GM23338 (cell line): ENCODE results near the gene RASGRP1. TPM values are rescaled to one million over a fixed set of nuclear protein-coding genes. Genes with fewer than 3 reads are reported as not detected.

ENCODE experiments used
- ATAC-seq: fragments of 200-7000 bp; cut with Tn5 transposase; 3 replicates; pipeline ENCODE4 v1.9.1; 2020
- DNase-seq: peaks from one replicate; pipeline ENCODE4 v3.0.0-alpha.2; 2015; ENCODE audit warnings: low spot score
- H2AFZ ChIP-seq: fragments of 200-600 bp; sonication (generic); 2 replicates; pipeline ENCODE4 v1.8.0; 2016; ENCODE audit warnings: antibody characterized with exemption, mild to moderate bottlenecking, moderate library complexity
- H3F3A ChIP-seq: fragments of 200-600 bp; sonication (generic); replicated peaks from 2 replicates; pipeline ENCODE4 v1.8.0; 2017; ENCODE audit warnings: antibody characterized with exemption, mixed run types, low read depth
- H3K27ac ChIP-seq: fragments of 200-600 bp; sonication (generic); 2 replicates; pipeline ENCODE4 v1.6.1; 2016; ENCODE audit warnings: low read depth
- H3K27me3 ChIP-seq: fragments of 200-600 bp; sonication (generic); 2 replicates; pipeline ENCODE4 v1.8.0; 2016; ENCODE audit warnings: mild to moderate bottlenecking, mixed run types, moderate library complexity; ENCODE audit not compliant: insufficient read depth
- H3K36me3 ChIP-seq: fragments of 200-600 bp; sonication (generic); 2 replicates; pipeline ENCODE4 v1.8.0; 2016; ENCODE audit warnings: mild to moderate bottlenecking; ENCODE audit not compliant: insufficient read depth
- H3K4me1 ChIP-seq: fragments of 200-600 bp; sonication (generic); 2 replicates; pipeline ENCODE4 v1.8.0; 2016; ENCODE audit warnings: mild to moderate bottlenecking, moderate library complexity; ENCODE audit not compliant: insufficient read depth
- H3K4me2 ChIP-seq: fragments of 200-600 bp; sonication (generic); 2 replicates; pipeline ENCODE4 v1.7.1; 2017; ENCODE audit warnings: mixed run types
- H3K4me3 ChIP-seq: fragments of 200-600 bp; sonication (generic); 2 replicates; pipeline ENCODE4 v1.6.1; 2016; ENCODE audit warnings: mixed run types
- H3K79me2 ChIP-seq: fragments of 200-600 bp; sonication (generic); replicated peaks from 2 replicates; pipeline ENCODE4 v1.8.0; 2017; ENCODE audit warnings: mild to moderate bottlenecking; ENCODE audit not compliant: insufficient read depth
- H3K9me2 ChIP-seq: fragments of 200-600 bp; sonication (generic); 2 replicates; pipeline ENCODE4 v1.8.0; 2017; ENCODE audit not compliant: insufficient read depth
- H4K20me1 ChIP-seq: fragments of 200-600 bp; sonication (generic); replicated peaks from 2 replicates; pipeline ENCODE4 v1.8.0; 2017; ENCODE audit warnings: mild to moderate bottlenecking; ENCODE audit not compliant: insufficient read depth
- H3K27ac Mint-ChIP-seq: 2 replicates; pipeline ENCODE4 v1.8.0; 2020; ENCODE audit warnings: inconsistent platforms, mild to moderate bottlenecking, moderate library complexity, mixed read lengths
- H3K27me3 Mint-ChIP-seq: 3 replicates; pipeline ENCODE4 v1.8.0; 2022; ENCODE audit warnings: low read depth, mild to moderate bottlenecking, moderate library complexity, mixed read lengths, inconsistent platforms; ENCODE audit not compliant: insufficient read depth, poor library complexity
- H3K36me3 Mint-ChIP-seq: 3 replicates; pipeline ENCODE4 v1.8.0; 2021; ENCODE audit warnings: low read depth, mild to moderate bottlenecking, inconsistent platforms, moderate library complexity, mixed read lengths
- H3K4me1 Mint-ChIP-seq: 3 replicates; pipeline ENCODE4 v1.8.0; 2020; ENCODE audit warnings: mild to moderate bottlenecking, inconsistent platforms, mixed read lengths
- H3K4me3 Mint-ChIP-seq: 3 replicates; pipeline ENCODE4 v1.8.0; 2021; ENCODE audit warnings: moderate library complexity, mild to moderate bottlenecking, inconsistent platforms, mixed read lengths
- H3K9me3 Mint-ChIP-seq: 3 replicates; pipeline ENCODE4 v1.8.0; 2020; ENCODE audit warnings: moderate library complexity, mild to moderate bottlenecking, inconsistent platforms, mixed read lengths
- EZH2phosphoT487 ChIP-seq: fragments of 200-600 bp; sonication (generic); IDR thresholded peaks from one replicate; pipeline ENCODE4 v1.8.1; 2018; ENCODE audit warnings: antibody characterized with exemption; ENCODE audit not compliant: unreplicated experiment
- POLR2AphosphoS5 ChIP-seq: IDR thresholded peaks from 2 replicates; pipeline ENCODE4 v1.6.1; 2016; ENCODE audit warnings: antibody characterized with exemption, low read depth
- ZNF462 ChIP-seq: fragments of 250-450 bp; sonication (Bioruptor Pico); IDR thresholded peaks from 2 replicates; pipeline ENCODE4 v1.5.0; 2020; ENCODE audit warnings: mild to moderate bottlenecking, moderate library complexity
- polyA plus RNA-seq: library from polyadenylated mRNA; unstranded; fragments of >200 nt; fragmentation: Nextera tagmentation; extraction: Ambion mirVana; gene quantifications from 2 replicates; pipeline ENCODE4 v1.2.1, GENCODE V29; 2016
- total RNA-seq: library from RNA; depleted of rRNA; stranded (reverse); fragments of >200 nt; shearing (Covaris generic); gene quantifications from 2 replicates; pipeline ENCODE4 v1.2.3, GENCODE V29; 2014
- TF ChIP-seq, protein P1 (sequence below), 2 experiments: fragments of 200-600 bp in 1 of 2; sonication (generic) in 1 of 2; conservative IDR thresholded peaks; 2 replicates each; pipeline versions ENCODE4 v1.5.1 to v1.6.1; 2016 to 2017; ENCODE audit warnings: antibody characterized with exemption in 2 of 2, low read depth in 2 of 2, mild to moderate bottlenecking in 2 of 2, moderate library complexity in 1 of 2

The RASGRP1 gene
- total and polyA plus RNA-seq, 2 experiments from 2014 or later = 1.1 to 1.2 TPM

DNA sequence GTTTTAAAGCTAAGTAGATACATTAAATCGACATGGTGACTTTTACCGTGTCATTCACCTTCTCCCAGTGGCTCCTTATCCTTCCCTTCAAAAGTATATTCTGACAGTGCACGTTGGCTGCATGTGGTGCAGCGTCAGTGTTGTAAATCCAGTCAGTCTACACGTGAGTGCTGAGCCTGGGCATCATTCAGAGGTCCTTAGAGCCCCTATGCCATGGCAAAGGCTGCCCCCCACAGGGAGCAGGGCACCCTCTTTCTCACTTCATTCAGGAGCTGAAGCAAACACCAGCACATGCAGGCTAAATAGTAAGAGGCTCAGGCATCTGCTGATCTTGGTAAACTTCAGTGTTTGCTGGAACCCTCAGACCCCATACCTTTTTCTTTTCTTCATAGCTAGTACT, 43.3 kb downstream of the RASGRP1 start:
- no peaks in the 10 kb centered on the region for H3K79me2 ChIP-seq
- Mint-ChIP-seq H3K27me3 (peaks cover 4% of the 10 kb centered on the region), H3K9me3 (no peaks in the 10 kb centered on the region), H3K27ac (no peak overlapping the region), H3K36me3 (no peaks in the 10 kb centered on the region), H3K4me3 (no peak overlapping the region), H3K4me1 (peaks cover 24% of the 10 kb centered on the region)
- no peaks in the 10 kb centered on the region for H4K20me1 ChIP-seq
- H2AFZ ChIP-seq = no peak overlapping the region; the same call in 1 of the 2 replicates
- no peaks in the 10 kb centered on the region for H3K27me3 ChIP-seq
- H3K4me1 ChIP-seq = peaks cover 10% of the 10 kb centered on the region; the same call in 1 of the 2 replicates
- no peaks in the 10 kb centered on the region for H3F3A ChIP-seq
- no peak overlapping the region for H3K4me2 ChIP-seq
- ATAC-seq = peak; percentile 38; the same call in 1 of the 3 replicates
- TF ChIP-seq POLR2AphosphoS5 (no peak), ZNF462 (CRISPR knock-in tag) (no peak), EZH2phosphoT487 (no peak)
- TF ChIP-seq, protein P1, sequence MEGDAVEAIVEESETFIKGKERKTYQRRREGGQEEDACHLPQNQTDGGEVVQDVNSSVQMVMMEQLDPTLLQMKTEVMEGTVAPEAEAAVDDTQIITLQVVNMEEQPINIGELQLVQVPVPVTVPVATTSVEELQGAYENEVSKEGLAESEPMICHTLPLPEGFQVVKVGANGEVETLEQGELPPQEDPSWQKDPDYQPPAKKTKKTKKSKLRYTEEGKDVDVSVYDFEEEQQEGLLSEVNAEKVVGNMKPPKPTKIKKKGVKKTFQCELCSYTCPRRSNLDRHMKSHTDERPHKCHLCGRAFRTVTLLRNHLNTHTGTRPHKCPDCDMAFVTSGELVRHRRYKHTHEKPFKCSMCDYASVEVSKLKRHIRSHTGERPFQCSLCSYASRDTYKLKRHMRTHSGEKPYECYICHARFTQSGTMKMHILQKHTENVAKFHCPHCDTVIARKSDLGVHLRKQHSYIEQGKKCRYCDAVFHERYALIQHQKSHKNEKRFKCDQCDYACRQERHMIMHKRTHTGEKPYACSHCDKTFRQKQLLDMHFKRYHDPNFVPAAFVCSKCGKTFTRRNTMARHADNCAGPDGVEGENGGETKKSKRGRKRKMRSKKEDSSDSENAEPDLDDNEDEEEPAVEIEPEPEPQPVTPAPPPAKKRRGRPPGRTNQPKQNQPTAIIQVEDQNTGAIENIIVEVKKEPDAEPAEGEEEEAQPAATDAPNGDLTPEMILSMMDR (conservative IDR thresholded peaks at IDR 0.05; ENCODE audit: low read depth in 2 of 2) = peak in 1 of 2 experiments; percentile 33; a peak in 2 of 4 replicates
- peak; percentile 11 for DNase-seq
- H3K9me2 ChIP-seq = no peaks in the 10 kb centered on the region
- H3K4me3 ChIP-seq = no peak overlapping the region
- no peak overlapping the region for H3K27ac ChIP-seq
- no peaks in the 10 kb centered on the region for H3K36me3 ChIP-seq
